HEK293 (cell line): ENCODE measurements around the gene FBXO3.

ENCODE experiments used
- BCL11B ChIP-seq: fragments of 450-650 bp; formaldehyde crosslinking; IDR thresholded peaks from 2 replicates; pipeline ENCODE4 v1.5.1; 2016; ENCODE audit warnings: low read depth, missing biosample characterization, missing genetic modification characterization
- GFI1B ChIP-seq: fragments of 450-650 bp; formaldehyde crosslinking; IDR thresholded peaks from 2 replicates; pipeline ENCODE4 v1.5.1; 2016; ENCODE audit warnings: missing biosample characterization, missing genetic modification characterization
- GLIS1 ChIP-seq: fragments of 450-650 bp; formaldehyde crosslinking; IDR thresholded peaks from 2 replicates; pipeline ENCODE4 v1.5.1; 2016; ENCODE audit warnings: missing biosample characterization, missing genetic modification characterization
- HOXC10 ChIP-seq: sonication (generic); formaldehyde crosslinking; IDR thresholded peaks from 2 replicates; pipeline ENCODE4 v1.8.1; 2023; ENCODE audit warnings: mild to moderate bottlenecking, missing genetic modification reagents
- IKZF3 ChIP-seq: fragments of 450-650 bp; IDR thresholded peaks from 2 replicates; pipeline ENCODE4 v1.5.0; 2018; ENCODE audit warnings: missing biosample characterization, mild to moderate bottlenecking, missing genetic modification characterization, moderate library complexity
- KLF7 ChIP-seq: fragments of 450-650 bp; formaldehyde crosslinking; IDR thresholded peaks from 2 replicates; pipeline ENCODE4 v1.5.1; 2016; ENCODE audit warnings: missing biosample characterization, missing genetic modification characterization, borderline replicate concordance
- TCF7L2 ChIP-seq: IDR thresholded peaks from 2 replicates; pipeline ENCODE4 v1.6.1; 2011; ENCODE audit warnings: low read depth, mild to moderate bottlenecking, inconsistent platforms, low read length, moderate library complexity, borderline replicate concordance
- TRIM28 ChIP-seq: IDR thresholded peaks from 2 replicates; pipeline ENCODE4 v1.6.1; 2011; ENCODE audit warnings: low read length, control low read depth, borderline replicate concordance
- ZBTB44 ChIP-seq: fragments of 450-650 bp; IDR thresholded peaks from 2 replicates; pipeline ENCODE4 v1.5.1; 2018; ENCODE audit warnings: missing biosample characterization, mild to moderate bottlenecking, missing genetic modification characterization
- ZBTB7A ChIP-seq: fragments of 450-650 bp; formaldehyde crosslinking; IDR thresholded peaks from 2 replicates; pipeline ENCODE4 v1.5.1; 2016; ENCODE audit warnings: low read depth, missing biosample characterization, missing genetic modification characterization
- ZNF112 ChIP-seq: fragments of 450-650 bp; formaldehyde crosslinking; IDR thresholded peaks from 2 replicates; pipeline ENCODE4 v1.5.0; 2017; ENCODE audit warnings: missing biosample characterization, missing genetic modification characterization
- ZNF169 ChIP-seq: fragments of 450-650 bp; formaldehyde crosslinking; IDR thresholded peaks from 2 replicates; pipeline ENCODE4 v1.5.1; 2016; ENCODE audit warnings: missing biosample characterization, missing genetic modification characterization
- ZNF2 ChIP-seq: fragments of 450-650 bp; formaldehyde crosslinking; IDR thresholded peaks from 2 replicates; pipeline ENCODE4 v1.5.1; 2016; ENCODE audit warnings: missing biosample characterization, missing genetic modification characterization
- ZNF214 ChIP-seq: fragments of 450-650 bp; formaldehyde crosslinking; IDR thresholded peaks from 2 replicates; pipeline ENCODE4 v1.5.1; 2017; ENCODE audit warnings: missing biosample characterization, mild to moderate bottlenecking, missing genetic modification characterization, borderline replicate concordance
- ZNF221 ChIP-seq: fragments of 450-650 bp; formaldehyde crosslinking; IDR thresholded peaks from 2 replicates; pipeline ENCODE4 v1.5.1; 2017; ENCODE audit warnings: missing biosample characterization, missing genetic modification characterization, borderline replicate concordance
- ZNF239 ChIP-seq: fragments of 450-650 bp; formaldehyde crosslinking; IDR thresholded peaks from 2 replicates; pipeline ENCODE4 v1.5.1; 2016; ENCODE audit warnings: missing biosample characterization, missing genetic modification characterization
- ZNF248 ChIP-seq: fragments of 450-650 bp; formaldehyde crosslinking; IDR thresholded peaks from 2 replicates; pipeline ENCODE4 v1.5.1; 2017; ENCODE audit warnings: missing biosample characterization, missing genetic modification characterization
- ZNF292 ChIP-seq: fragments of 450-650 bp; formaldehyde crosslinking; IDR thresholded peaks from 2 replicates; pipeline ENCODE4 v1.5.1; 2016; ENCODE audit warnings: low read depth, missing biosample characterization, missing genetic modification characterization, borderline replicate concordance
- ZNF302 ChIP-seq: fragments of 450-650 bp; formaldehyde crosslinking; IDR thresholded peaks from 2 replicates; pipeline ENCODE4 v1.5.1; 2016; ENCODE audit warnings: missing biosample characterization, missing genetic modification characterization, low read depth
- ZNF394 ChIP-seq: fragments of 450-650 bp; formaldehyde crosslinking; IDR thresholded peaks from 2 replicates; pipeline ENCODE4 v1.5.1; 2016; ENCODE audit warnings: missing biosample characterization, missing genetic modification characterization, mild to moderate bottlenecking, moderate library complexity, borderline replicate concordance
- ZNF510 ChIP-seq: fragments of 450-650 bp; formaldehyde crosslinking; IDR thresholded peaks from 2 replicates; pipeline ENCODE4 v1.5.1; 2018; ENCODE audit warnings: mild to moderate bottlenecking, missing genetic modification characterization, missing biosample characterization; ENCODE audit not compliant: insufficient replicate concordance
- ZNF521 ChIP-seq: fragments of 450-650 bp; formaldehyde crosslinking; IDR thresholded peaks from 2 replicates; pipeline ENCODE4 v1.5.1; 2017; ENCODE audit warnings: missing biosample characterization, mild to moderate bottlenecking, missing genetic modification characterization
- ZNF561 ChIP-seq: fragments of 450-650 bp; IDR thresholded peaks from 2 replicates; pipeline ENCODE4 v1.5.1; 2018; ENCODE audit warnings: missing biosample characterization, missing genetic modification characterization, borderline replicate concordance
- ZNF623 ChIP-seq: fragments of 450-650 bp; formaldehyde crosslinking; IDR thresholded peaks from 2 replicates; pipeline ENCODE4 v1.5.1; 2016; ENCODE audit warnings: missing biosample characterization, missing genetic modification characterization
- ZNF664 ChIP-seq: fragments of 450-650 bp; formaldehyde crosslinking; IDR thresholded peaks from 2 replicates; pipeline ENCODE4 v1.5.1; 2016; ENCODE audit warnings: missing biosample characterization, missing genetic modification characterization
- ZNF747 ChIP-seq: fragments of 450-650 bp; formaldehyde crosslinking; IDR thresholded peaks from 2 replicates; pipeline ENCODE4 v1.5.1; 2016; ENCODE audit warnings: missing biosample characterization, missing genetic modification characterization
- ZNF76 ChIP-seq: fragments of 450-650 bp; formaldehyde crosslinking; IDR thresholded peaks from 2 replicates; pipeline ENCODE4; 2016; ENCODE audit warnings: low read depth, missing biosample characterization, missing genetic modification characterization, borderline replicate concordance
- ZNF776 ChIP-seq: fragments of 450-650 bp; formaldehyde crosslinking; IDR thresholded peaks from 2 replicates; pipeline ENCODE4 v1.5.0; 2017; ENCODE audit warnings: missing biosample characterization, missing genetic modification characterization, borderline replicate concordance
- ZNF791 ChIP-seq: fragments of 450-650 bp; formaldehyde crosslinking; IDR thresholded peaks from 2 replicates; pipeline ENCODE4 v1.5.1; 2016; ENCODE audit warnings: missing biosample characterization, missing genetic modification characterization
- ZSCAN30 ChIP-seq: fragments of 450-650 bp; IDR thresholded peaks from 2 replicates; pipeline ENCODE4 v1.5.1; 2018; ENCODE audit warnings: missing biosample characterization, mild to moderate bottlenecking, missing genetic modification characterization, moderate library complexity
- ZXDB ChIP-seq: fragments of 450-650 bp; formaldehyde crosslinking; IDR thresholded peaks from 2 replicates; pipeline ENCODE4 v1.5.1; 2016; ENCODE audit warnings: missing biosample characterization, missing genetic modification characterization
- TF ChIP-seq, protein P1 (sequence below): fragments of 450-650 bp; formaldehyde crosslinking; IDR thresholded peaks from 2 replicates; pipeline ENCODE4 v1.5.0; 2017; ENCODE audit warnings: missing biosample characterization, missing genetic modification characterization, borderline replicate concordance
- TF ChIP-seq, protein P2 (sequence below): fragments of 450-650 bp; formaldehyde crosslinking; optimal IDR thresholded peaks from 2 replicates; pipeline ENCODE3; 2016; ENCODE audit warnings: missing biosample characterization, mild to moderate bottlenecking, missing genetic modification characterization
- TF ChIP-seq, protein P3 (sequence below): fragments of 450-650 bp; formaldehyde crosslinking; IDR thresholded peaks from 2 replicates; pipeline ENCODE4 v1.5.1; 2016; ENCODE audit warnings: missing biosample characterization, missing genetic modification characterization, low read depth

Gene FBXO3

DNA sequence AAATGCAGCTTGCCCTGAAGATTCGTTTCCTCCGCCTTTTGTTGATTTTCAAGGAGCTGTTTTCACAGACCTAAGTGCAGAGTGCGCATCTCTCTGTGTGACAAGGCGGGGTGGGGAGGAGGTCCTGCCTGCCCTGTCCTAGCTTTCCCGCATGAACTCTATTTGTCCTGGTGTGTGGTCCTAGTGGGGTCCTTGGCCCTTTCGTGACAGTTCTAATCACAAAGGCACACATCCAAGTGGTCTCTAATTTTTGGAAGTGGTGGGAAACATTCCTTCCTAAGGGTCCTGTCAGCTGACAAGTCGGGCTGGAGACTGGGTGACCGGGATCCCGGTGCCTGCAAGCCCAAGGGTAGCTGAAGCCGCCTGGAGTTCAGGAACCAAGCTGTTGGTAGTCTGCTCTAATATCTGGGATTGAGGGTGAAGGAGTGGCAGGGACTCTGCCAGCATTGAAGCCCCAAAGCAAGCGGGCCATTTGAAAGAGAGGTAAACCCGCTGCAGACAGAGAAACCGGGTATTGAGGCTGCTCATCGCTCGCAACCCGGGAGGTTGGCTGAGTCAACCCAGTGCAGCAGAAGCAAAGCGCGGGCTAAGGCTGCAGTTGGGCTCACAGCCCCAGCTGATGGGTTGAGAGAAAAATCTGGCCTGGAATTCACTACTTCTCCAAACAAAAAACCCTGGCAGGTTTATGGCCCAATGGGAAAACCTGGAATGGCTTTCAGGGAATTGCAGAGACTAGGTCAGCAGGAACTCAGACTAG lies 28.1 kb upstream of the FBXO3 start (continued):
- peak; percentile 56; the same call in 1 of the 2 replicates for TF ChIP-seq ZXDB (tag by site-specific recombination)
- TF ChIP-seq HOXC10: no peak; the same call in 1 of the 2 replicates
- no peak for TF ChIP-seq ZNF664 (tag by site-specific recombination)
- peak; percentile 81 for TF ChIP-seq GLIS1
- peak; percentile 87 for TF ChIP-seq TRIM28
- TF ChIP-seq ZNF521 (tag by site-specific recombination): no peak
- peak; percentile 44 for TF ChIP-seq IKZF3
- TF ChIP-seq ZNF623: no peak
- no peak for TF ChIP-seq ZNF302 (tag by site-specific recombination)
- no peak for TF ChIP-seq ZNF510 (tag by site-specific recombination)
- no peak for TF ChIP-seq ZNF76 (tag by site-specific recombination)
- no peak for TF ChIP-seq ZNF747 (tag by site-specific recombination)
- TF ChIP-seq, protein P1, sequence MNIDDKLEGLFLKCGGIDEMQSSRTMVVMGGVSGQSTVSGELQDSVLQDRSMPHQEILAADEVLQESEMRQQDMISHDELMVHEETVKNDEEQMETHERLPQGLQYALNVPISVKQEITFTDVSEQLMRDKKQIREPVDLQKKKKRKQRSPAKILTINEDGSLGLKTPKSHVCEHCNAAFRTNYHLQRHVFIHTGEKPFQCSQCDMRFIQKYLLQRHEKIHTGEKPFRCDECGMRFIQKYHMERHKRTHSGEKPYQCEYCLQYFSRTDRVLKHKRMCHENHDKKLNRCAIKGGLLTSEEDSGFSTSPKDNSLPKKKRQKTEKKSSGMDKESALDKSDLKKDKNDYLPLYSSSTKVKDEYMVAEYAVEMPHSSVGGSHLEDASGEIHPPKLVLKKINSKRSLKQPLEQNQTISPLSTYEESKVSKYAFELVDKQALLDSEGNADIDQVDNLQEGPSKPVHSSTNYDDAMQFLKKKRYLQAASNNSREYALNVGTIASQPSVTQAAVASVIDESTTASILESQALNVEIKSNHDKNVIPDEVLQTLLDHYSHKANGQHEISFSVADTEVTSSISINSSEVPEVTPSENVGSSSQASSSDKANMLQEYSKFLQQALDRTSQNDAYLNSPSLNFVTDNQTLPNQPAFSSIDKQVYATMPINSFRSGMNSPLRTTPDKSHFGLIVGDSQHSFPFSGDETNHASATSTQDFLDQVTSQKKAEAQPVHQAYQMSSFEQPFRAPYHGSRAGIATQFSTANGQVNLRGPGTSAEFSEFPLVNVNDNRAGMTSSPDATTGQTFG (tag by site-specific recombination): no peak
- no peak for TF ChIP-seq ZNF561
- TF ChIP-seq ZNF2 (tag by site-specific recombination): peak; percentile 78
- TF ChIP-seq ZNF214 (tag by site-specific recombination): no peak
- TF ChIP-seq, protein P2, sequence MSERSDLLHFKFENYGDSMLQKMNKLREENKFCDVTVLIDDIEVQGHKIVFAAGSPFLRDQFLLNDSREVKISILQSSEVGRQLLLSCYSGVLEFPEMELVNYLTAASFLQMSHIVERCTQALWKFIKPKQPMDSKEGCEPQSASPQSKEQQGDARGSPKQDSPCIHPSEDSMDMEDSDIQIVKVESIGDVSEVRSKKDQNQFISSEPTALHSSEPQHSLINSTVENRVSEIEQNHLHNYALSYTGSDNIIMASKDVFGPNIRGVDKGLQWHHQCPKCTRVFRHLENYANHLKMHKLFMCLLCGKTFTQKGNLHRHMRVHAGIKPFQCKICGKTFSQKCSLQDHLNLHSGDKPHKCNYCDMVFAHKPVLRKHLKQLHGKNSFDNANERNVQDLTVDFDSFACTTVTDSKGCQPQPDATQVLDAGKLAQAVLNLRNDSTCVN (tag by site-specific recombination): peak; percentile 40
- peak; percentile 93 for TF ChIP-seq ZSCAN30 (tag by site-specific recombination)
- peak; percentile 87 for TF ChIP-seq ZBTB44 (tag by site-specific recombination)
- no peak for TF ChIP-seq KLF7 (tag by site-specific recombination)
- no peak for TF ChIP-seq ZNF221 (tag by site-specific recombination)
- TF ChIP-seq ZNF169 (tag by site-specific recombination): no peak
- no peak for TF ChIP-seq BCL11B (tag by site-specific recombination)
- no peak for TF ChIP-seq ZNF112 (tag by site-specific recombination)
- no peak for TF ChIP-seq ZNF248 (tag by site-specific recombination)
- TF ChIP-seq ZBTB7A (tag by site-specific recombination): no peak
- TF ChIP-seq, protein P3, sequence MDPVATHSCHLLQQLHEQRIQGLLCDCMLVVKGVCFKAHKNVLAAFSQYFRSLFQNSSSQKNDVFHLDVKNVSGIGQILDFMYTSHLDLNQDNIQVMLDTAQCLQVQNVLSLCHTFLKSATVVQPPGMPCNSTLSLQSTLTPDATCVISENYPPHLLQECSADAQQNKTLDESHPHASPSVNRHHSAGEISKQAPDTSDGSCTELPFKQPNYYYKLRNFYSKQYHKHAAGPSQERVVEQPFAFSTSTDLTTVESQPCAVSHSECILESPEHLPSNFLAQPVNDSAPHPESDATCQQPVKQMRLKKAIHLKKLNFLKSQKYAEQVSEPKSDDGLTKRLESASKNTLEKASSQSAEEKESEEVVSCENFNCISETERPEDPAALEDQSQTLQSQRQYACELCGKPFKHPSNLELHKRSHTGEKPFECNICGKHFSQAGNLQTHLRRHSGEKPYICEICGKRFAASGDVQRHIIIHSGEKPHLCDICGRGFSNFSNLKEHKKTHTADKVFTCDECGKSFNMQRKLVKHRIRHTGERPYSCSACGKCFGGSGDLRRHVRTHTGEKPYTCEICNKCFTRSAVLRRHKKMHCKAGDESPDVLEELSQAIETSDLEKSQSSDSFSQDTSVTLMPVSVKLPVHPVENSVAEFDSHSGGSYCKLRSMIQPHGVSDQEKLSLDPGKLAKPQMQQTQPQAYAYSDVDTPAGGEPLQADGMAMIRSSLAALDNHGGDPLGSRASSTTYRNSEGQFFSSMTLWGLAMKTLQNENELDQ (tag by site-specific recombination): no peak
- TF ChIP-seq ZNF776 (tag by site-specific recombination): no peak
- no peak for TF ChIP-seq ZNF791 (tag by site-specific recombination)
- TF ChIP-seq ZNF239 (tag by site-specific recombination): no peak
- no peak for TF ChIP-seq ZNF292 (tag by site-specific recombination)
- TF ChIP-seq GFI1B (tag by site-specific recombination): no peak
- peak; percentile 60; the same call in 1 of the 2 replicates for TF ChIP-seq ZNF394 (tag by site-specific recombination)
- no peak for TF ChIP-seq TCF7L2
